ENCODE results near the gene DMRTC2.

GRCh38 chr19:41807176-41807575 is 37.7 kb upstream of the DMRTC2 start:
- TF ChIP-seq CTCF (IDR thresholded peaks at IDR 0.05), result no peak
- no peak for TF ChIP-seq RAD21 (IDR thresholded peaks at IDR 0.05; ENCODE audit: low read length)
- no peak for TF ChIP-seq CHD2 (IDR thresholded peaks at IDR 0.05; ENCODE audit: low read length, partially characterized antibody)
- no peak for TF ChIP-seq USF1 (IDR thresholded peaks at IDR 0.05; ENCODE audit: borderline replicate concordance, low read depth)
- TF ChIP-seq EZH2phosphoT487 (IDR thresholded peaks at IDR 0.05; ENCODE audit: borderline replicate concordance, low read depth), result no peak
- TF ChIP-seq MEF2A (IDR thresholded peaks at IDR 0.05; ENCODE audit: borderline replicate concordance, low read depth), result no peak
- no peak for TF ChIP-seq TCF12 (IDR thresholded peaks at IDR 0.05)
- no peak for TF ChIP-seq SIN3A (IDR thresholded peaks at IDR 0.05; ENCODE audit: borderline replicate concordance, low read depth, low read length)
- TF ChIP-seq TAF1 (IDR thresholded peaks at IDR 0.05; ENCODE audit: borderline replicate concordance, low read depth, low read length), result no peak
- TF ChIP-seq PBX3 (IDR thresholded peaks at IDR 0.05), result no peak
- no peak for TF ChIP-seq JUND (IDR thresholded peaks at IDR 0.05)
- no peak for TF ChIP-seq POLR2AphosphoS5 (IDR thresholded peaks at IDR 0.05; ENCODE audit: low read depth, low read length)
- no peak for TF ChIP-seq RCOR1 (IDR thresholded peaks at IDR 0.05; ENCODE audit: low read length)
- no peak for TF ChIP-seq GABPA (IDR thresholded peaks at IDR 0.05; ENCODE audit: low read depth)

All from SK-N-SH (cell line).